NAMALWA (cell line): ENCODE data around the gene VGLL3.
"Not testable (repeated sequence)": the region's sequence is repeated elsewhere in the genome, so short reads cannot be mapped to it uniquely, and the experiment has no call there.

Source experiments
- DNase-seq: peaks from one replicate; pipeline ENCODE4 v3.0.0-alpha.2; 2015; ENCODE audit warnings: low spot score

VGLL3 gene

DNA sequence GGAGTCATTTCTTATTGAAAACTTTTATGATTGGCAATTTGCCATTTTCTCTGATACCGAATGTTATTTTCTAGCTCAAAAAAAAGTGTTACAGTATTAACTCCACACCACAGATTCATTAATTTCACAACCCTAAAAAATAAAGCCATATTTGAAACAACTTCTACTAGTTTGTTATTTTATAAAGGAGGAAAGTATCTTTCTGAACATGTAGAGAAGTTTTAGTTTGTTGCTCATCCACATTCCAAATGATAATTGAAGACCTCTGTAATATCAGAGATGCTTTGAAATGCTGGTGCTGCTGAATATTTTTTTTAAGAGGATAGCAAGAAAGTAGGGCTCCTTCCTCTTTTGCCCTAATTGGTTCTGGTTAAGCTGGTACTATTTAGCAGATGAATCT lies 1.9 kb downstream of the VGLL3 start:
- DNase-seq = no peak

DNA sequence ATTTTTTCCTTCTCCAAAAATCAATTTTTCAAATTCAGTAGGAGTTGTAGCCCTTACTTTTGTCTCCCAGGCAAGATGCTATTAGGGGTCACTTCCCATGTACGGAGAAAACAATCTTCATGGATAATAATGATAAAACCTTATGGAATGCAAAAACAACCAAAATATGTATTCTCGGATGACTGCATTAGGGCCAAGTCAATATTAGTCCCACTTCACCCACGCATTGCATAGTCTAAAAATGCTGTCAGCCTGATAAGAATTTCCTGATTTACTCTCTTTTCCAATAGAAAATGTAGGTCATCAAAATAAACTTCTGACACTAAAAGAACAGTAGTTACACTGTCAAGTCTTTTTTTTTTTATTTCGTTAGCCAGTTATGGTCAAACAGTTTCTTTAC lies 2.7 kb downstream of the VGLL3 start:
- no peak for DNase-seq

DNA sequence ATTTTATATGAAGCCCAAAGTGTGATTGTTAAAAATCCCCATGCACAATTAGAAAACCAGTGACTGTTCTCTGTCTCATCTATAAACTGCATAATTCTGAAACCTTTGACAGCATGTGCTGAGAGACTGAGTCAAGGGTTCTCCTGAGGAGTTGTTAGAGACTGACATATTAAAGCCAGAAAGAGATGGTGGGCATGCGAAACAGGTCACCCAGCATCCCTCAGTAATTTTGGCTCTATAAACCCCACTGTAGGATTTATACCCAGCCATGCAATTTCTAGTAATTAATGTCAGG lies 3.6 kb downstream of the VGLL3 start:
- DNase-seq = no peak

DNA sequence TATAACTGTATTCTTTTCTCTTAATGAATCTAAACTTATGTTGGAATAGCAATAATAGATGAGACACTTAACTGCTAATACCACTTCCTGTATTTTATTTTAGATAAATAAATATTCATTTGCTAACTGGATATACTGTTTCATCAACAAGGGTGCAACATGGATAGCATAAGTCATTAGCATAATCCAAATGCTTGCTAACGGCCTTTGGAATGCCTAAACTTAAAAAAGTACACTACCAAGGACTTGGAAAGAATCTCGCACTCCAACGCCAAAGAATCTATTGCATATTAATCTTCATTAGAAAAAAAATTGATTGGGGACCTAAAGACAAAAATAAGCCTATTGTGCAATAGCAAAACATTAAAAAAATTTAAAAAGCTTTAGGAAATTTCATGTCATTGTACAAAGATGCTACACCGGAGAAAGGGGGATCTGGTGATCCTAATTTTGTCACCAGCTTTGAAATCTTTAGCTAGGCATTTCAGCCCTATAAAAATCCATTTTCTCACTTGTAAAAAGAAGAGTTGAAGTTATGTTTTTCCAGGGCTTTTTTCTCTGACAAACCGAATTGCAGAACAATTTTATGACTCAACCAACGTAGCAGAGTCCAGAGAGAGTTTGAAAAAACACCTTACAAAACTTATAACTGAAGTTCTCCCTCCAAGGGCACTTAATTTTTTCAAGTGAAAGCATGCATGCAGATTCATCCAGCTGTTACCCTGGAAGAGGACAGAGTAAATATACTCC lies 4.1 kb downstream of the VGLL3 start:
- no peak for DNase-seq

DNA sequence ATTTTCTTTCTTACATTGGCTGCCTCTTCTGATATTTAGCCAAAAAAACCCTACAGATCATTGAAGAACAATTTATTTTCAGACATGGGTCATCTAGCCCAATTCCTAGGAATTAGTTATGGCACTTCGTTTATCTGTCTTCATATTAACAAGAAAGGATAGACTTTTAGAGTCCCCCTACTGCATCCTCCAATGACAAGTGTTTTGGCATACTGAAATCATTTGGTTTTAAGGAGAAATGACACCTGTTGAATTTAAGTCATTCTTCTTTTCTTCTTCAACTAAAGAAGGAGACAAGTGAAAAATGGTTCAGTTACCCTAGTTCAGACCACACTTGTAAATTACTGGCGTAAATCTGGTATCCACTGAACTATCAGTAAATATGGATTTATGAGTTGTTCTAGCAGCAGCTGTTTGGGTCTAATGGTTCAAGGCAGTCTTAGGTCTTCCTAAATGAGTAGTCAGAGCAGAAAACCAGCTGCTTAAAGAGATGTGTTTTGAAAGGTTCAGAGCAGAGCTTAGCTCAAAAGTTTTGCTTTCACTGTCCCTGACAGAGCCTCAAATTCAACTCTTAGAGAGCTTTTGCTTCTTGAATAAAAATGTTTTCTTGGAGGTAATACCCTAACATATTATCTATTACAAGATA lies 5.6 kb downstream of the VGLL3 start:
- no peak for DNase-seq

DNA sequence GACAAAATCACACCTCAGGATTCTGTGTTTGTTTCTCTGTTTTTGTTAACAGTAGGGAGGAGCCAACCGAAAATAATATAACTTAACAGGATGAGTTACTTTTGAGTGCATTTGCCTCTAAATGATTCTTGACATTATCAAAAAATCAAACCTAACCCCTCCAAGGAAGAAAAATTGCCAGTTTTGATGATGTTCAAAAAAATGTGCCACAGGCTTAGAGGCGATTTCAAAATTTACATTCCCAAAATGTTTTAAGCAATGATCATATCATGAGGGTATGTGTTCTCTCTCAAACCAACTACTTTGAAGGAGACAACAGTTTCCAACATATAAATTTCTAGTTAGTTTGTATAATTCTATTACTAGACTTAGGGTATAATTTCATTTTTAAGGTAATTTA lies 6.7 kb downstream of the VGLL3 start:
- no peak for DNase-seq

DNA sequence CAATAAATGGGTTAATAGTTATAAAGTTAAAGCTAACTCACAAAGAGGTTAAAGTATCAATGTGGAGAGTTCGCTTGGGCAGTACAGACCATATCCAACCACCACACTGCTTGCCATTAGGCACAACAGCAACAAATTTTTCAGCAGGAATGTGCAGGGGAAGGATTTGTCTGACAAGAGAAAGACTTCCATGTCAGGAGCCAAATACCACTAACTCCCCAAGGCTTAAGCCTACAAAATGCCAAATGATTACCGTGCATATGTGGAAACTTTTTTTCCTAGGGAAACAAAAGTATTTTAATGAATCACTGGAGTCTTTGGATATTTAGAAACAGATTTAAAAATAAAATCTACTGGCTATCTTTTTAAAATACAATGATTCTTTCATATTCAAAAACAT lies 8.1 kb downstream of the VGLL3 start:
- DNase-seq = no peak

DNA sequence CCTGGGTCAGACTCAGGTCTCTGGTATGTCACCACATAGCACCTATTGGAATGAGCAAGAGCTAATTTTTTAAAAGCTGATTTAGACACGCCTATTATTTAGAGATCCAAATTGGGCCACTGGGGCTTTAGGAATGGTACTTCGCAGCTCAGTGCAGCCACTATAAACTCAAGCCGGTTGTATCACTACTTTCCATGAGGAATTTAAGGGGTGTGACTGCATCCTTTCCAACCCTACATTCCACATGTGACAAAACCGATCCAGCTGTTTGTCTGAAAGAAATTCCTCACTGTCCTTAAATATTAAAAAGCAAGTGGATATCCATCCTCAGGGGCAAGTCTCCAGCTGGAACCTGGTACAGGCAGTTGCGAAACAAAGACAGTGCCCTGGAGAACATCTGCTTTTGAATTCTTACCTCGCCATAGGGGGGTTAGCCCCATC lies 12.8 kb downstream of the VGLL3 start:
- DNase-seq = no peak

DNA sequence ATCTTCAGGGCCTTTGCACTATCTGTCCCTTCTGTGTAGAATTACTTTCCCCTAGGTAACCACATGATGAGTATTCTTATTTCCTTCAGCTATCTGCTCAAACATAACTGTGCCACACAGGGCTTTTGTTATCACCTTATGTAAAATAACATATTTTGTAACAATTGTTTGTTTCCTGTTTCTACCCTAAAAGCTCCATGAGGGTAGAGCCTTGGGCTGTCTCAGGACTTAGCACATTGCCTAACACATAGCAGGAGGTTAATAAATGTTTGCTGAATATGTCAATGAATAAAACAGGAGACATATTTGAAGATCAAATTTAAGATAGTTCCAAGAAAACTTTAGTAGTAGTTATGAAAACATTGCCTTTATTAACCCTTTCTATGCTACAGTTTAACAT lies 14.7 kb downstream of the VGLL3 start:
- no peak for DNase-seq

DNA sequence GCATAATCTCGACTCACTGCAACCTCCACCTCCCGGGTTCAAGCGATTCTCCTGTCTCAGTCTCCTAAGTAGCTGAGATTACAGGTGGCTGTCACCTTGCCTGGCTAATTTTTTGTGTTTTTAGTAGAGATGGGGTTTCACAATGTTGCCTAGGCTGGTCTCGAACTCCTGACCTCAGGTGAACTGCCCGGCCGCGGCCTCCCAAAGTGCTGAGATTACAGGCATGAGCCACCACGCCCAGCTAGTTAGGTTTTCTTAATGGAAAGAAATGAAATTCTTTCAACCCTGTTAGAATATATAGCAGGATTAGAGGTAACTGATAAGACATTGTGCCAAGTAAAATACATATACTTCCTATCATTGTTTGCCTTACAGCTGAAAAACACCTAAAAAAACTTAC lies 16.8 kb downstream of the VGLL3 start:
- DNase-seq = not testable (repeated sequence)

DNA sequence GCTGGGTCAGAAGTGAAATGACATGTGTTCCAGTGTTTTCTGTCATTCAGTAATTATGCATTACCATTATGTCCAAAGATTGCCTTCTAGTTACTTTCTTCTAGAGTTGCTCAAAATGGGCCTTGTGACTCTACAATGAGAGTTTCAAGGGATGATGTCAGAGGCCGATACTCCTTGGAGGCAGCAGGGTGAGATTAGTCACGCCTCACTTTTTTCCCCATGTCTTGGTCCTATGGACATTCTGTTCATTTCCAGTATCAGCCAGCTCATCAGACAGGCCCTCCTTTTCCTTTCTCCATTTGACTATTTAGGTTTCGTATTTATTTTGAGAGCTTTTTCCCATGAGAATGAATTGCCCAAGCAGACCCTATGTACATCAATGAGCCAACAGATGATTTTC lies 17.5 kb downstream of the VGLL3 start:
- no peak for DNase-seq

DNA sequence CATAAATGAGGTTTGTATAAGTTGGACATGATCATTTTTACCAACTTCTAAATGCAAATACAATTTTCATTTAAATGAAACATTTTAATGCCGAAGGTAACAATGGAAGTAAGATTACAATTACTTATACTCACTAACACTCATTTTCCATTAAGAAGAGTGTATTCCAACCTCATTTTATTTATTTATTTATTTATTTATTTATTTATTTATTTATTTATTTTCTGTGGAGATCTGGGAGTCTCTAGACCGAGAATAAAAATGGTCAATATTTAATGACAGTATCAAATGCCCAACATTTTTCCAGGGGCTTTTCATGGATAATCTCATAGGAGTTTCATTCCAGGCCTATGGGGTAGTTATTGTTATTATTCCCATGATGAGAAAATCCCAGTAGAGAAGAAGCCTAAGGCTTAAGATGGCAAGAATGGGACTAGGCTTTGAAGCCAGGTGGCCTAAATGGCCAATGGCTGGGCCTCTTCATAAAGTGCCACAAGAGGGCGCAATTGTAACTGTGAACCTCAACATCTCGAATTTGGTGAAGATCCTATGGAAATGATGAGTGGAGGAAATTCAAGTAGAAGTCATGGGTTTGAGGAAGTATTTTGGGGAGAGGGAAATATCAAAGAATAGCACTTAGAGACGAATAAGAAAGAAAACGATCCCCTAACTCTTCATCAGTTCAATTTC lies 21.3 kb downstream of the VGLL3 start:
- DNase-seq = peak; percentile 46

DNA sequence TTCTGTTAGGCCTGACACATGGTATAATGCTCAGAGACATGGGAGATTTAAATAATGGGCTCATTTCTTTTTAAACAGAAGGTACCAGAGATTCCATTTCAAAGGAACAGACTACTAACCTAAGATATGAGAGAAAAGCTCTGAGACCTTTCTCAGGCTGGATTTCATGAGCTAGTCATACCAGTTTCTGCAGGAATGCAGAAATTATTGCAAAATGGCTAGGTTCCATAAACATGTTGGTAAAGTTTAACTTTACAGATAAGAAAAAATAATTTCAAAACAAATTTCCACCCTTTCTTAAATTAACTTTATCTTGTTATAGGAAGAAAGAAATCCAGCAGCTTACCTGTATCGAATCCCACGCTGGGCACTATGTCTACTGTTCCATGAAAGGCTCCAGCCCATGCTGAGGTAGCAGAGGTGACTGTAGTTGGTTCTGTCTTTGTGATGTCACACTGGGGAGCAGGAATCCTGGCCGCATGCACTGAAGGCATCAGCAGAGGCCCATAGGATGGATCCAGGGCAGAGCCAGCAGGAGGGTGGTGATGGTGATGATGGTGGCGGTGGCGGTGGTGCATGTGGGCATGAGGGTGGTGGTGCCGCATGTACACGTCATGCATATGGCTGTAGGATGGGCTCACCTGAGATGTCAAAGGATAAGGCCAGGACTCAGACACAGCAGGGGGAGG lies 22.6 kb downstream of the VGLL3 start:
- DNase-seq = no peak

DNA sequence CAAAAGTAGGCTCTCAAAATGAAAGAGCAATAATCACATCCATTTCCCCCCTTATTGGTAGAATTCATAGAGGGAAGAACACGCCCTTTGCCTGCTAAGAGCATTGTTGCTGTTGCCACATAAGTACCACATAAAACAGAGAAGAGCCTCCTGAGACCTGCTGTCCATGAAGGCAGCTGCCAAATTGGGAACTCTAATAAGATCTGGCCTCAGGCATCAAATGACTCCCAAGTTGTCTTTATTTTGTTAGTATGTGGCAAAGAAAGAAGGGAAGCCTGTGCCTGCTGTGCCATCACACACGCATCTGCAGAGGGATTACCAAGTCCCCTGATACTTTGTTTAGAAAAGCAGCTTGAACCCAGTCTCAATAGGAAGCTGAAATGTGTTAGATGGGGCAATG lies 23.9 kb downstream of the VGLL3 start:
- DNase-seq = no peak

DNA sequence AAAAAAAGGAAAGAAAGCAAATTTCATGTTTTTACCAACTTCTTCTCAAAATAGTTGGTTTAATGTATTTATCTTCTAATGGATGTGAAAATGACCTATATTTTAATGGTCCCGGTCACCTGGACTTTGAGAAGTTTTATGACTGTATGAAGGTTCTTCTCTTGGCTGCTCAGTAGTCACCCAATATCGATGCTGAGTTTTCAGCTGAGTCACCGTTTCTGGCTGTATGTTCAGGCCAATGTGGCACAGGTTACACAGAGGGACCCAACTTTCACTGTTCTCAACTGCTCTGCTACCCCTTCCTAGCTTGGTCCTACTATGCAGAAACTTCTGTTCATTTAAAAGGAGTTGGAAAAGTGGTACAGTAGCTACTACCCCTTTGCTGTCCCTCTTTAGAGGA lies 25.8 kb downstream of the VGLL3 start:
- no peak for DNase-seq

DNA sequence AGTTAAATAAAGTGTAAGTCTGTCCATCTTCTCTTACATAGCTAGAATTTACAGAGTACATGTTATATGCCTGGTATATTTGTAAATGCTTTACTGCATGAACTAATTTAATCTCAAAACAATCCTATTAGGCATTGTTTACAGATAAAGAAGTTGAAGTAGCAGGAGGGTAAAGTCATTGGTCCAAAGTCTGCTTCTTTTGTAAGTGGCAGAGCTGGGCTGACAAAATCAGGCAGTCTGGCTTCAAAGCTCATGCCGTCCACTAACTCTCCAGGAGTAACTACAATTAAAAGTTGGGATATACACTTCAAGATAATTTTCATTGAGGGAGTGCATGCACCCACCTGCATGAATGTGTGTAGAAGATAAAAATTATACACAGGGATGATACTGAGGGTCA lies 27.3 kb downstream of the VGLL3 start:
- no peak for DNase-seq

DNA sequence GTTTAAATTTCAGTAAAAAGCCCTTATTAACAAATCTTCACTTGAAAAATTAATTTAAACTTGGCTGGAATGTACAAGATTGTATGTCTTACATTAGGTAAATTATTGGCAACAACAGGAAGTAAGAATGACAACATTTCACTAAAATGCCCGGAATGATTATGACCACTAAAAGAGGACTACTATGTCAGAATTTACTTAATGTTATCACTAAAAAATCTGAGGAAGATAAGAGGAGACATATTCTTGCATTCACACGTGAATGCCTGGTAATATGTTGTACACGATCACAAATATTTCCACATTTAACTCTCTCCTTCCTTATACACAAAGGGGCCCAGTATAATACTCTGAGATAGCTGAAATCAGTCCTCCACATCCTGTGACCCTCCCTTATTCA lies 29.7 kb downstream of the VGLL3 start:
- no peak for DNase-seq

DNA sequence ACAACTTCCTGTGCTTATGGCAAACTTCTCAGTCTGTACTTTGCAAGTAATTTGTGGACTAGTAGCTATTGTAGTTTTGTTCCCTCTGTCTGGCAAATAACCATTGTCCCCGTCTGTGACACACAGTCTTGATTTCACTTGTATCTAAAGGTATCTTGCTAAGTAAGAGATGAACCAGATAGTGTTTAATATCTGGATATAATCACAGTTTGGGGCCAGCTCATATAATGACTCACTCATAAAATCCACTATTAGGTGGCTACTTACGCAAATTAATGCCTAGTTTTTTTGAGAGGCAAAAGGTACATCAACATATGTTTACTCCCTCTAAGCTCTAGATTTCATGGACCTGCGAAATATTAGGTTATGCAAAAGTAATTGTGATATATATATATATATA lies 30.4 kb downstream of the VGLL3 start:
- no peak for DNase-seq

DNA sequence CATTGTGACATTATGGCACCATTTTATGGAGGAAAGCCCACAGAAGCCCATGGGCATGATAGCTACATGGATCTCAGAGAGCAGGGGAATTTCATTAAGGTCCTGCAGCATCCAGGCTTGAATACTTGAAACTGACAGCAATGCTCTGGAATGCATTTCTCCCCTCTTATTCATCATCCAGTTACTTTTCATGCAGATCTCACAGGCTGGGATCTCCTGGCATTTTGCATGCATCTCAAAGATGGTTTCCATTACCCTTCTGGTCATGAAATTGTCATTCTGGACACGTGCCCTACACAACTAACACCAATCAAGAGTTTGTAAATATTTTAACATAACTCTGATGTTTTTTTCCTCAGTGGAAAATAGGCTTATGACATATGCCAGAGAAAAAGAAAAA lies 32.4 kb downstream of the VGLL3 start:
- DNase-seq = no peak

DNA sequence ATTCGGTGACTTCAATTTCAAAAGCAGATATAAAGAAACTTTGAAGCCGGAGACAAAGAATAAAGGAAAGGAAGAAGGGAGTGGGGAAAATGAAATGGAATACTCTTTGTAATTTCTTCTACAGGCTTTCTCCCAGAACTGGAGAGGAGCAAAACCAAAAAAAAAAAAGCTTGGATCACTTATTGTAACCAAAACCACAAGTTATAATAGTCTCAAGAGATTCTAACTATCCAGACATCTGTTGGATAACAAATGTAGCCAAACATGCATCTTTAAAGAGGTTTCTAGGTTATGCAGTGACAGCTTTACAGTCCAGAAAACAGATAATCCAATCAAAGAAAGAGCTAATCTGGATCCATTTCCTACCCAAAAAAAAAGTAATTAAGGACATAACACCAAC lies 36.2 kb downstream of the VGLL3 start:
- DNase-seq = no peak

DNA sequence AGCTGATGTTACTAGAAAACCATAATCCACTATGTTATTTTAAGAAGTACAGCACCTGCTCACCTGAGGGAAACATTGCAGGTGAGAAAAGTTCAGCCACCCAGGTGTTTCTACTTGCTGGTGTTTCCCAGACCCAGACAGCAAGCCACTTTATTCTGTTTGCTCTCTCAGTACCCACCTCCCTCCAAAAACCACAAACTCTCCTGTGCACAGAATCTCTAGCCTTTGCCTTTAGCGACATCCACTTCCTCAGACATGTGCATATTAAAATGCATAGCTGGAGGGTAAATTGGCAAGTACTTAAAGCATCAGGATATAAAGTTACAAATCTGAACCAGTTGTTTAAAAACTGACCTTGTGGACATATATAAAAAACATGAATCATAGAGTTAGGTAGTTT lies 36.7 kb downstream of the VGLL3 start:
- DNase-seq = no peak

DNA sequence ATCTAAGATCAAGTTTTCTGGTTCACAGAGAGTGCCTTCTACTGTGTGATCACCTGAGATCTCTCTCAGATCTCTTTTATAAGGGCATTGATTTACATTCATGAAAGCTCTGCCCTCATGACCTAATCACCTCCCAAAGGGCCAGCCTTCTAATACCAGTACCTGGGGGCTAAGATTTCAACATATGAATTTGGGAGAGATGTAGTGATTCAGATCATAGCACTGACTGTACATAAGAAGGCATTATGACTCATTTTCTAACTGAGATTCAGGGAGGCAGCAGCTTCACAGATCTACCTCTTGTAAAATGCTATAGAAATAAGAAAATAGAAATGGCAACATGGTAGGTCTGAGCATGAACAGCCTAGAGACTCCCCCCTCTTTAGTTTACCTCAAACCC lies 39.6 kb downstream of the VGLL3 start:
- no peak for DNase-seq

DNA sequence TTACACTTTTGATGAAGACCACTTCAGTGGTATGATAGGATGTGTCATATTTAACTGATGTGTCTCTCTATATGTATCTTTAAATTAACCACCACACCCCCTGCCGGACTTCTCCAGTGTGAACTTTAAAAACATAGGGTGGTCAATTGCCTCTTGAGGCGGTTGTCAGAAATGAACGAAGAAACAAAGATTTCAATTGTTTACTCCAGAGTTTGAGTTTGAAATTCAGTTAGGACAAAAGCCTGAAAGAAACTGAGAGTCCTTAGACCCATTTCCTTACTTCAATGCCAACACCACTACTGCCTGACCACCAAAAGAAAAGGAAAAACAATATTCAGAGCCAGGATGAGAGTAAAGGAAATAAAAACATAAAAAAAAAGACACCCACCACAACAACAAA lies 40.2 kb downstream of the VGLL3 start:
- no peak for DNase-seq
